ENCODE results near the gene GSKIP.

DNA sequence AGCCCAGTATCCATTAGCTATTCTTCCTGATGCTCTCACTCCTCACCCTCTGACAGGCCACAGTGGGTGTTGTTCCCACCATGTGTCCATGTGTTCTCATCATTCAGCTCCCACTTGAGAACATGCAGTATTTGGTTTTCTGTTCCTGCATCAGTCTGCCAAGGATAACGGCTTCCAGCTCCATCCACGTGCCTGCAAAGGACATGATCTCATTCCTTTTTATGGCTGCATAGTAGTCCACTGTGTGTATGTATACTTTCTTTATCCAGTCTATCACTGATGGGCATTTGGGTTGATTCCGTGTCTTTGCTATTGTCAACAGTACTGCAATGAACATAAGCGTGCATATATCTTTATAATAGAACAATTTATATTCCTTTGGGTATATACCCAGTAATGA is 9.1 kb upstream of the GSKIP start:
- TF ChIP-seq, protein P1, sequence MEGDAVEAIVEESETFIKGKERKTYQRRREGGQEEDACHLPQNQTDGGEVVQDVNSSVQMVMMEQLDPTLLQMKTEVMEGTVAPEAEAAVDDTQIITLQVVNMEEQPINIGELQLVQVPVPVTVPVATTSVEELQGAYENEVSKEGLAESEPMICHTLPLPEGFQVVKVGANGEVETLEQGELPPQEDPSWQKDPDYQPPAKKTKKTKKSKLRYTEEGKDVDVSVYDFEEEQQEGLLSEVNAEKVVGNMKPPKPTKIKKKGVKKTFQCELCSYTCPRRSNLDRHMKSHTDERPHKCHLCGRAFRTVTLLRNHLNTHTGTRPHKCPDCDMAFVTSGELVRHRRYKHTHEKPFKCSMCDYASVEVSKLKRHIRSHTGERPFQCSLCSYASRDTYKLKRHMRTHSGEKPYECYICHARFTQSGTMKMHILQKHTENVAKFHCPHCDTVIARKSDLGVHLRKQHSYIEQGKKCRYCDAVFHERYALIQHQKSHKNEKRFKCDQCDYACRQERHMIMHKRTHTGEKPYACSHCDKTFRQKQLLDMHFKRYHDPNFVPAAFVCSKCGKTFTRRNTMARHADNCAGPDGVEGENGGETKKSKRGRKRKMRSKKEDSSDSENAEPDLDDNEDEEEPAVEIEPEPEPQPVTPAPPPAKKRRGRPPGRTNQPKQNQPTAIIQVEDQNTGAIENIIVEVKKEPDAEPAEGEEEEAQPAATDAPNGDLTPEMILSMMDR (IDR thresholded peaks at IDR 0.05): no peak
- no peak for TF ChIP-seq POLR2A (IDR thresholded peaks at IDR 0.05)

Data from esophagus squamous epithelium (tissue), 4 donors.